K562 (cell line): ENCODE data around the gene MDM4. TPM values are rescaled to one million over a fixed set of nuclear protein-coding genes. Genes with fewer than 3 reads are reported as not detected.

Experiments
- ATAC-seq: fragments of 200-7000 bp; cut with Tn5 transposase; 3 replicates; pipeline ENCODE4 v1.9.1; 2020; ENCODE audit warnings: moderate library complexity
- BruUV-seq: library from RNA; stranded (reverse); fragments of 400-500 nt; replicated peaks from 2 replicates; lab custom pipeline; 2021; lab: Mats Ljungman, UMichigan
- CTCF ChIA-PET: fragments of 300-600 bp; formaldehyde crosslinking; extraction: SDS; loops from one replicate; lab custom pipeline; 2021; ENCODE audit warnings: low intra/inter-chr PET ratio; lab: Yijun Ruan, JAX
- POLR2A ChIA-PET: fragments of 300-600, 350-650 bp; sonication (Branson Sonifier 250); formaldehyde crosslinking; extraction: SDS; loops from one replicate; lab custom pipeline; 2021; ENCODE audit warnings: antibody characterized with exemption, inconsistent platforms; lab: Yijun Ruan, JAX
- DNase-seq, 4 experiments: peaks; one replicate each; pipeline versions ENCODE4 v3.0.0 to v3.0.0-alpha.2; 2011 to 2018; ENCODE audit warnings: low spot score in 3 of 4, mixed read lengths in 3 of 4; ENCODE audit errors: extremely low read depth in 1 of 4
- FAIRE-seq: peaks from 2 replicates; lab custom pipeline; 2011; peaks lifted over from hg19 to GRCh38; lab: Jason Lieb, UNC
- H2AFZ ChIP-seq: 2 replicates; pipeline ENCODE4 v1.6.0; 2011; ENCODE audit warnings: low read depth, low read length, control low read depth, inconsistent platforms
- H3K27ac ChIP-seq: fragments of 200-600 bp; 3 replicates; pipeline ENCODE4 v1.8.0; 2011; ENCODE audit warnings: low read depth, mild to moderate bottlenecking, control low read depth, inconsistent platforms, low read length, moderate library complexity, mixed read lengths; ENCODE audit errors: extremely low read depth
- H3K27me3 ChIP-seq, 2 experiments: fragments of 300-600 bp in 1 of 2; 2 replicates in 1 of 2; 3 replicates in 1 of 2; pipeline versions ENCODE4 v1.6.0 to v1.8.0; 2011; ENCODE audit warnings: inconsistent platforms in 2 of 2, low read length in 2 of 2, mild to moderate bottlenecking in 1 of 2, mixed read lengths in 1 of 2, moderate library complexity in 1 of 2; ENCODE audit not compliant: control insufficient read depth in 2 of 2, insufficient read depth in 2 of 2
- H3K36me3 ChIP-seq: fragments of 300-600 bp; 3 replicates; pipeline ENCODE4 v1.8.0; 2011; ENCODE audit warnings: mild to moderate bottlenecking, low read length, inconsistent platforms; ENCODE audit not compliant: control insufficient read depth, insufficient read depth
- H3K4me1 ChIP-seq, 2 experiments: fragments of 200-600 bp in 1 of 2; replicated peaks in 1 of 2; 2 replicates in 1 of 2; 3 replicates in 1 of 2; pipeline versions ENCODE4 v1.5.1 to v1.8.0; 2011; ENCODE audit warnings: inconsistent platforms in 2 of 2, low read length in 2 of 2, mild to moderate bottlenecking in 1 of 2, mixed read lengths in 1 of 2, moderate library complexity in 1 of 2; ENCODE audit not compliant: control insufficient read depth in 2 of 2, insufficient read depth in 2 of 2
- H3K4me2 ChIP-seq: 2 replicates; pipeline ENCODE4 v1.6.1; 2011; ENCODE audit warnings: low read length, control low read depth, inconsistent platforms, mixed read lengths; ENCODE audit not compliant: insufficient read depth
- H3K4me3 ChIP-seq: fragments of 200-600 bp; sonication (generic), shearing (Covaris generic); 2 replicates; pipeline ENCODE4 v1.5.1; 2016; ENCODE audit warnings: control low read depth, inconsistent platforms
- H3K79me2 ChIP-seq: fragments of 200-600 bp; 3 replicates; pipeline ENCODE4 v1.8.0; 2011; ENCODE audit warnings: low read length, inconsistent platforms; ENCODE audit not compliant: control insufficient read depth, insufficient read depth
- H3K9ac ChIP-seq, 2 experiments: 2 replicates each; pipeline versions ENCODE4 v1.6.0 to v1.6.1; 2011; ENCODE audit warnings: low read depth in 2 of 2, low read length in 2 of 2, control low read depth in 1 of 2, inconsistent platforms in 1 of 2, mild to moderate bottlenecking in 1 of 2, mixed read lengths in 1 of 2; ENCODE audit not compliant: insufficient read depth in 1 of 2
- H3K9me1 ChIP-seq: one replicate; pipeline ENCODE4 v1.6.0; 2011; ENCODE audit warnings: inconsistent platforms, mild to moderate bottlenecking, low read length, moderate library complexity; ENCODE audit not compliant: control insufficient read depth, insufficient read depth
- H3K9me3 ChIP-seq: replicated peaks from 2 replicates; pipeline ENCODE4 v1.5.1; 2011; ENCODE audit warnings: low read depth, low read length, inconsistent platforms; ENCODE audit not compliant: control insufficient read depth, insufficient read depth
- H4K20me1 ChIP-seq: replicated peaks from 2 replicates; pipeline ENCODE4 v1.6.1; 2011; ENCODE audit warnings: low read length, inconsistent platforms, mixed read lengths; ENCODE audit not compliant: control insufficient read depth, insufficient read depth
- ARHGAP35 ChIP-seq: fragments of 450-650 bp; IDR thresholded peaks from 2 replicates; pipeline ENCODE4 v1.6.1; 2018; ENCODE audit not compliant: partially characterized antibody
- C11orf30 ChIP-seq: fragments of 450-650 bp; IDR thresholded peaks from 2 replicates; pipeline ENCODE4 v1.6.1; 2016; ENCODE audit warnings: low read depth, mild to moderate bottlenecking
- HOXB6 ChIP-seq: fragments of 250-450 bp; sonication (Bioruptor Pico); IDR thresholded peaks from 2 replicates; pipeline ENCODE4 v1.5.1; 2022; ENCODE audit warnings: mild to moderate bottlenecking, borderline replicate concordance
- KLF16 ChIP-seq: IDR thresholded peaks from 2 replicates; pipeline ENCODE4 v1.6.1; 2016; ENCODE audit warnings: antibody characterized with exemption
- MCM7 ChIP-seq, 2 experiments: fragments of 450-650 bp; IDR thresholded peaks; 2 replicates each; pipeline ENCODE4 v1.6.1; 2016 to 2018
- PCBP1 ChIP-seq: fragments of 200-400 bp; formaldehyde crosslinking; IDR thresholded peaks from 2 replicates; pipeline ENCODE4 v1.6.1; 2018; ENCODE audit warnings: mild to moderate bottlenecking, low read depth, low read length; ENCODE audit not compliant: poor library complexity, severe bottlenecking
- PKNOX1 ChIP-seq: fragments of 450-650 bp; IDR thresholded peaks from 2 replicates; pipeline ENCODE4 v1.6.1; 2016
- POLR2A ChIP-seq: fragments of 450-650 bp; conservative IDR thresholded peaks from 2 replicates; pipeline ENCODE4 v1.6.1; 2016
- RUNX1 ChIP-seq: sonication (generic); IDR thresholded peaks from 2 replicates; pipeline ENCODE4 v1.6.1; 2016; ENCODE audit warnings: antibody characterized with exemption, low read depth
- SMC3 ChIP-seq: conservative IDR thresholded peaks from 2 replicates; pipeline ENCODE4 v1.6.1; 2011; ENCODE audit warnings: low read depth, low read length, improper control_type of control experiment; ENCODE audit not compliant: insufficient read depth
- USF2 ChIP-seq: sonication (generic); formaldehyde crosslinking; IDR thresholded peaks from 2 replicates; pipeline ENCODE4 v1.5.0; 2020; ENCODE audit warnings: missing genetic modification reagents
- ZC3H11A ChIP-seq: IDR thresholded peaks from 2 replicates; pipeline ENCODE4 v1.6.1; 2012; ENCODE audit warnings: low read depth, low read length, improper control_type of control experiment
- ZNF3 ChIP-seq: fragments of 250-450 bp; sonication (Bioruptor Pico); IDR thresholded peaks from 2 replicates; pipeline ENCODE4 v1.5.0; 2021; ENCODE audit warnings: mild to moderate bottlenecking, moderate library complexity
- ZNF311 ChIP-seq: fragments of 250-450 bp; sonication (Bioruptor Pico); IDR thresholded peaks from 2 replicates; pipeline ENCODE4 v1.4.0; 2020; ENCODE audit warnings: mild to moderate bottlenecking, moderate library complexity
- ZNF347 ChIP-seq: fragments of 450-650 bp; formaldehyde crosslinking; IDR thresholded peaks from 2 replicates; pipeline ENCODE4 v1.4.0; 2020; ENCODE audit warnings: low read depth, mild to moderate bottlenecking, moderate library complexity
- ZNF695 ChIP-seq: fragments of 450-650 bp; formaldehyde crosslinking; IDR thresholded peaks from 2 replicates; pipeline ENCODE4 v1.4.0; 2020; ENCODE audit warnings: mild to moderate bottlenecking, moderate library complexity
- WGBS: fragments of 100-300 bp; shearing (Covaris generic); methylation state at CpG from one replicate; pipeline ENCODE4 v1.1.6; 2016; ENCODE audit warnings: low coverage, mixed read lengths; ENCODE audit not compliant: insufficient coverage; ENCODE audit errors: missing lambda C conversion rate; 5-methylcytosine and 5-hydroxymethylcytosine counted together
- in situ Hi-C: fragments of 300-500 bp; cut with MboI; formaldehyde crosslinking; loops from 4 replicates; pipeline ENCODE4 v1.15.0; 2018; ENCODE audit warnings: inconsistent platforms, mixed read lengths
- intact Hi-C: fragments of 100-400 bp; cut with micrococcal nuclease; formaldehyde crosslinking; loops from 2 replicates; pipeline ENCODE4 v1.14.2; 2022
- polyA plus RNA-seq, 8 experiments: library from polyadenylated mRNA; depleted of rRNA in 4 of 8; stranded (reverse) in 5 of 8; unstranded in 3 of 8; fragments of >200 nt; fragmentation: Nextera tagmentation in 2 of 8; fragmentation: Illumina TruSeq in 1 of 8; extraction: Ambion mirVana in 2 of 8; extraction: Trizol in 1 of 8; gene quantifications; 2 replicates each; pipeline versions ENCODE4 v1.2.1 to v1.2.3, GENCODE V29; 2011 to 2014; ENCODE audit warnings: inconsistent platforms in 1 of 8, missing spikeins in 1 of 8
- total RNA-seq, 7 experiments: library from RNA; depleted of rRNA in 6 of 7; stranded (reverse); fragments of >200 nt in 6 of 7; fragmentation: Illumina TruSeq in 2 of 7; extraction: Trizol in 2 of 7; gene quantifications; 2 replicates each; pipeline versions ENCODE4 v1.2.1 to v1.2.3, GENCODE V29; 2011 to 2021; ENCODE audit warnings: low replicate concordance in 1 of 7
- TF ChIP-seq, protein P1 (sequence below): IDR thresholded peaks from 2 replicates; pipeline ENCODE4 v1.6.1; 2014; ENCODE audit warnings: antibody characterized with exemption

Gene MDM4
- total and polyA plus RNA-seq, 9 of the 15 experiments (the other 6 are each of a cell fraction or from before 2014, with no cell fraction given), result 3.3 to 61.7 (median 21.2) TPM

GRCh38 chr1:204478921-204479320, 37.3 kb upstream of the MDM4 start (continued):
- TF ChIP-seq, protein P1, sequence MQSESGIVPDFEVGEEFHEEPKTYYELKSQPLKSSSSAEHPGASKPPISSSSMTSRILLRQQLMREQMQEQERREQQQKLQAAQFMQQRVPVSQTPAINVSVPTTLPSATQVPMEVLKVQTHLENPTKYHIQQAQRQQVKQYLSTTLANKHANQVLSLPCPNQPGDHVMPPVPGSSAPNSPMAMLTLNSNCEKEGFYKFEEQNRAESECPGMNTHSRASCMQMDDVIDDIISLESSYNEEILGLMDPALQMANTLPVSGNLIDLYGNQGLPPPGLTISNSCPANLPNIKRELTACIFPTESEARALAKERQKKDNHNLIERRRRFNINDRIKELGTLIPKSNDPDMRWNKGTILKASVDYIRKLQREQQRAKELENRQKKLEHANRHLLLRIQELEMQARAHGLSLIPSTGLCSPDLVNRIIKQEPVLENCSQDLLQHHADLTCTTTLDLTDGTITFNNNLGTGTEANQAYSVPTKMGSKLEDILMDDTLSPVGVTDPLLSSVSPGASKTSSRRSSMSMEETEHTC, result no peak
- TF ChIP-seq POLR2A (no peak), USF2 (CRISPR knock-in tag) (no peak), MCM7 (IDR thresholded peaks at IDR 0.05) (no peak), HOXB6 (CRISPR knock-in tag) (no peak)

GRCh38 chr1:204479387-204480136, 36.6 kb upstream of the MDM4 start:
- Histone ChIP-seq H3K79me2 (no peaks in the 10 kb centered on the region), H2AFZ (no peak overlapping the region), H3K27me3 (peaks cover 38 to 64% of the 10 kb centered on the region in 2 experiments), H3K36me3 (no peaks in the 10 kb centered on the region), H3K9ac (0 out of 4 replicates have a peak overlapping the region, but pooled peaks of 1 of the 2 experiments have one; percentile 2), H3K27ac (no peak overlapping the region), H3K9me1 (no peaks in the 10 kb centered on the region), H3K4me1 (peaks cover 0 to 4% of the 10 kb centered on the region in 2 experiments; a peak in 2 of 5 replicates), H4K20me1 (no peaks in the 10 kb centered on the region), H3K4me2 (no peak overlapping the region), H3K9me3 (no peaks in the 10 kb centered on the region), H3K4me3 (no peak overlapping the region)
- no peak for TF ChIP-seq ZNF695 (CRISPR knock-in tag)
- no peak for TF ChIP-seq ARHGAP35
- no peak for TF ChIP-seq RUNX1
- TF ChIP-seq SMC3, result no peak
- TF ChIP-seq ZNF347, result no peak
- no peak for TF ChIP-seq PKNOX1
- TF ChIP-seq ZNF311 (CRISPR knock-in tag), result no peak
- TF ChIP-seq ZNF3 (CRISPR knock-in tag), result no peak
- no peak for TF ChIP-seq KLF16
- no peak for TF ChIP-seq PCBP1
- no peak for TF ChIP-seq ZC3H11A
- no peak for TF ChIP-seq C11orf30
- POLR2A ChIA-PET, result interaction anchor here (0.6 to 1.9 kb wide), 11 partner anchors 9 to 81 kb away, joined by 3 to 10 read pairs (median 3); partner anchors contain the start of gene PIK3C2B
- DNase-seq, result no peak
- WGBS, result 9% methylated on average over 13 of the region's 13 CpGs
- CTCF ChIA-PET, result no interaction called here
- ATAC-seq, result no peak
- intact Hi-C loops (no loop called here), in situ Hi-C loops (no loop called here)
- no TSS peak for BruUV-seq
- FAIRE-seq, result no peak
